ENCODE data around the gene PRKN.

Gene PRKN

GRCh38 chr6:162092816-162093502 is 634.6 kb downstream of the PRKN start:
- DNase-seq, result no peak

GRCh38 chr6:162090734-162091133 is 636.8 kb downstream of the PRKN start:
- no peak for DNase-seq

DNA sequence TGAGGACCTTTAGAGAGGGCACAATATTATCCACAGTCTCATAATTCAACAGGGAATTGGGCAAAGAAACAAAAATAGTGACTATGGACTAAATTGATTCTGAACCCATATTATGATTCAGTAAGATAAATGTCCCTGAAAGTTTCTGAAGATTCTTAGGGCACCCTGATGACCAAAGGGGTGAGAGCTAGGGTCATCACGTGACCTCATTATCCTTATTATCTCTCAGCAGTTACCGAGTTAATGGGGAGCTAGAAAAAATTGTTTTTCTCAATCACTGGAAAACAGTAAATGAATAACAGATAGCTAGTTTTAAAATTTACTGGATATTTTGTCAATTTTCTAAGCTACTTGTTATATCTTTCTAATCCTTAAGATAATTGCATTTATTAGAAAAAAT is 639.5 kb downstream of the PRKN start:
- no peak for DNase-seq

DNA sequence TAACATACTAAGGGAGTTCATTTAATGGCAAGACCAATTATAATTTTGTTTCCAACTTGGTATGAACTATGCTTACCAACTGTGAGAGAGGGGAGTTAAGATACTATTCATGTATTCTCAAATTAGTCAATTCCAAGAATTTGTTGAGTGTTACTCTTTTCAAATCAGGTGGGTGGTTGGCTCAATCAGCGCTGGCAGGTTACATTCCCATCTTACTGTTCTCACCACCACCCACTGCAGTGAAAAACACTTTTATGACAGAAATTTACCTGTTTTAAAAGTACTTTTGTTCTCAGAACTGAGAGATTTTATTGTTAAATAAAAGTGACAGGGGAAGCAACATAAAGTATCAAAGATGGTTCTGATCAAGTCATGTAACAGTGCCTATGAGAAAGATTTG is 642.0 kb downstream of the PRKN start:
- no peak for DNase-seq

- DNase-seq, result no peak
Measured at GRCh38 chr6:162082520-162082919, 645.0 kb downstream of the PRKN start.

- DNase-seq, result no peak
Measured at GRCh38 chr6:162078667-162079066, 648.9 kb downstream of the PRKN start.

- no peak for DNase-seq
Measured at GRCh38 chr6:162078126-162078525, 649.4 kb downstream of the PRKN start.

DNA sequence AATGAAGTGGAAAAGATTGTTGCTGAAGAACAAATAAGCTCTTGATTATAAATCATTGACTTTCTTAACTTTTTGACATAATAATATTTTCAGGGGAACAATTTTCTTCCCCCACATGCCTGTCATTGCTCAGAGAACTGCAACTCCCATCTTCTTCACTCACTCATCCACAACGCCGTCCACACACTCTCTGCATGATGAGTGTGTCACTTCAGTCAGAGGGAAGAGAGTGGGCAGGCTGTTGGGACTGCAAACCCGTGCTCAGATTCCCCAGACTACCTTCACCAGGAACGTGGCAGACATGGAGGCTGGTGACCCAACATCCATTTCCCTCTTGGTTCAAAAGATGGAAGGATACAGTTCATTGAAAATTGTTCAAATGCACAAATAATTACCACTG is 650.8 kb downstream of the PRKN start:
- DNase-seq, result no peak

DNA sequence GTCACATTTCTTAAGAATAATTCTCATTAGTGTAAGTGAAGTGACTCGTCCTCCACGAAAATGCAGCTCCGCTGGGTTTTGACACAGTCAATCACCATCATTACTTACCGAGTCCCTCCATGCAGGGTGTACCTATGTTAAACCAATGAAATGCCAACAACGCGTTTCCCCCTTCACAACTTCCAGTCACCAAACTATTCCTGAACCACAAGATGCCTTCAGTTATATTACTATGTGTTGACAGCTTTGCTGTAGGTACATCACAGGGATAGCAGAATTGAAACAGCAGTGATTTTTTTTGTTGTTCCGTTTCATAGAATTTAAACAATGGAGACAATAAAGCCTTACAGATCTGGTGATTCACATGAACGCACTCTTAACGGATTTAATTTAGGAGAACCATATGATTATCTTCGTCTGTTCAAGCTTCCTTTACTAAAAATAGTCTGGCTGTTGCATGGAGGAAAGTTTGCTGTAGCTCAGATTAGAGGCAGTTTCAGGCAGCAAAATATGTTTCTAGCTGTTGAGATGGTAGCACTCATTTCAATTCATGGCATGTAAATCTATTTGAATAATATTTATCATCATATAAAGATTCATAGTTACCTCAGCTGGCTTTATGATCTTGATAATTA is 652.8 kb downstream of the PRKN start:
- DNase-seq, result no peak

GRCh38 chr6:162070639-162071038 is 656.9 kb downstream of the PRKN start:
- DNase-seq, result no peak

DNA sequence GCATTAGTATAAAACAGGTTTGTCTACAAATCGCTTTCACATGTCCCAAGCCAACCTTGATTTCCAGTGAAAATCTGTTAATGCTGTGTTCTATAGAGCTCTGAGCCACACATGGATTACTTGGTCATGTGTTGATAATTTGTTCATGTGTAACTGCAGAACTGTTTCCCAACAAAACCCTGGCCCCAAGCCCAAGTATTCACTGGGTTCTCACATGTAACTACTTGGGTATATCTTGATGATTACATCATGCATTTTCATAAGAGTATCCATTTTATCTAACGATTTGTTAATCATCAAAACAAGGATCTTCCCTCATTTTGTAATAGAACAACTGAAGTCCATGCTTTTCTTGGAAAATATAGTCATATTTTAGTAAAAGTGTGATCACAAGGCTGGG is 657.6 kb downstream of the PRKN start:
- DNase-seq, result no peak

DNA sequence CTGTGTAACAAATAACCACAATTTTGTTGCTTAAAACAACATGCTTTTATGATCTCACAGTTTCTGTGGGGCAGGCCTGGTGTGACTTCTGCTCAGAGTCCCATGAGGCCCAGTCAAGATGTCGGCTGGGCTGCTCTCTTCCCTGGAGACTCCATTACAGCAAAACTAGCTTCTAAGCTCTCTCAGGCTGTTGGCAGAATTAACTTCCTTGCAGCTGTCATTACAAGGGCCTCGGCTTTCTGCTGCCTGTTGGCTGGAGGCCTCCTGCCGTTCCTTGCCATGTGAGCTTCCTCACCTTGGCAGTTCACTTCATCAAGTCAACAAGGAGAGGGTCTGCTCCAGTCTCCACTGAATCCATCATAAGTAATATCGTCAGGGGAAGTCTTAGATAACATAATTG is 659.2 kb downstream of the PRKN start:
- no peak for DNase-seq

GRCh38 chr6:162063666-162064065 is 663.9 kb downstream of the PRKN start:
- DNase-seq, result no peak

DNA sequence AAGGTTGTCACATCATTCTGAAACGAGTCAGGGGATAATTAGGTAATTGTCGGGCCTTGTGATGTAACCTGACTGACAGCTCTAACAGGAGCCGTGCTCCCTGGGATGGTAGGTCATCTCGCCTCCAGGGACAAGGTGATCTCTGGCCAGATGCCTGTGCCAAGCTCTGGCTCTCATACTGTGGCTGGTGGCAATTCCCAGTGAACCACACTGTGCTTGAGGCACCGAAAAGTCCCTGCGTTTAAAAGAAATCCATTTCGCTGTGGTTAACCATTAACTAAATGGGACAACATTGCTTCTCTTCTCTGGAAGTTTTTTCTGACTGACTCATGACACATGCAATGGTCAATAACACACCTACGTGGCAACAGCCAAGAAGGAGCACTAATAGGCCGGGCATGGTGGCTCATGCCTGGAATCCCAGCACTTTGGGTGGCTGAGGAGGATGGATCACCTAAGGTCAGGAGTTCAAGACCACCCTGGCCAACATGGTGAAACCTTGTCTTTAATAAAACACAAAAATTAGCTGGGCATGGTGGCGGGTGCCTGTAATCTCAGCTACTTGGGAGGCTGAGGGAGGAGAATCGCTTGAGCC is 669.2 kb downstream of the PRKN start:
- no peak for DNase-seq

GRCh38 chr6:162056745-162057144 is 670.8 kb downstream of the PRKN start:
- no peak for DNase-seq

DNA sequence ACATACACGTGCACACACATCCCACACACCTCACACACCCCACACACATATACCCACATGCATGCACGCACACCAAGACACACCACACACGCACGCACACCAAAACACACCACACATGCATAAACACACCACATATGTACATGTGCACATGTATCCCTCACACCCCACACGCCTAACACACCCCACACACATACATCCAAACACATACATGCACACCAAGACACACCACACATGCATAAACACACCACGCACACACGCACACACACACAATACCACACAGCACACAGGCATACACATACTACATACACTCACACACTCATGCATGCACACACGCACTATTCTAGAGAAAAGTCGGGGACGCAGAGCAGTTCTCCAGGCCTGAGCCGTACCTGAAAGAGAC is 671.5 kb downstream of the PRKN start:
- DNase-seq, result no peak

DNA sequence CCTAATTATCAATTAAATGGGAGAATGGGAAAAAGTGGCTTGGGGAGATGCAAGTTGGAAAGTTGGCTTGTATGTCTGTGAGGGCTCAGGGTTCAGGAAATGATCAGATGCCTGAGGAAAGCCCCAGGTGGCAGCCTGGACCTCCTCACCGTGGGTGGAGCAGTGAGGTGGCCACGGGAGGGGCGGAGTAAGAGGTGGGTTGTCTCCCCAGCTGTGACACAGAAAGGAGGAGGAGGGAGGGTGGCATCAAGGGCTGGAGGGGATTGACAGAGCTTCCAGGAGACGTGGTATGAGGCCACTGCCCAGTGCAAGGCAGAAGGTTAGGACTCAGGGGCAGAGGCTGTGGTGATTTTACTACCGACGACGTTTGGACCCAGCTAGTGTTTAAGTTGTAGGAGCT is 672.2 kb downstream of the PRKN start:
- no peak for DNase-seq

GRCh38 chr6:162053084-162053483 is 674.5 kb downstream of the PRKN start:
- no peak for DNase-seq

DNA sequence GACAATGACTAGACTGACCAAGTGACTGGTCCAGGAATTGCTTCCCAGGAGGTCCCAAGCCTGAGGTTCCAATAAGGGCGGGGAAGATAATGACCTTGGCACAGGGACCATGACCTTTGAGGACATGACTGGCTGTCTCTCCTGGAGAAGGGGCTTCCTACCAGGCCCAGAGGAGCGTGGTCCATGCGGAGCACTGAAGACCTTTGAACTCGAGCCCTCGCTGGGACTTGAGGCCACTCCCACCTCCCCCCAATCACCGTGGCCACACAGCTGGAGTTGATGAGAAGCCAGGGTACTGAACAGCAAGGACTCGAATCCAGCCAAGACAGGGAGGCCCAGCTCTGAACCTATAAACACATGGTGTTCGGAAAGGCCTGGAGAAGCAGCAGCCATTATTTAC is 677.0 kb downstream of the PRKN start:
- no peak for DNase-seq

DNA sequence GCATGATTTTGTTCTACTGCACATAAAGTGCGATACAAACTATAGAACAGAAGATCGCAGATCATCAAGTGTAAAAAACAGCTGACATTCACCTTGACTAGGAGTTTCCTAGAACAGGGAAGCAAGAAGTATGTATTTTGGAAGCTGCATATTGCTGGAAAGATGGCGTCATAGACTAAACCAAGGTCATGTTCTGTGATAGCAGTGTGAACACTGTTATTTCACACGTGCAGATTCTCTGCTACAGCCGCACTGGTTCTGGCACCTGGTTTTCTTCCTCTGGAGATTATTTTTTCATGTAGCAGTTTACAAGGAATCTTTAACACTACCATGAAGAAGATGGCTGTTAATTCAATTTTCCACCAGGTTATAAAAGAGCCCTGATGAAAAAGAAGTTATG is 681.2 kb downstream of the PRKN start:
- no peak for DNase-seq

- no peak for DNase-seq
Measured at GRCh38 chr6:162032620-162033019, 694.9 kb downstream of the PRKN start.

DNA sequence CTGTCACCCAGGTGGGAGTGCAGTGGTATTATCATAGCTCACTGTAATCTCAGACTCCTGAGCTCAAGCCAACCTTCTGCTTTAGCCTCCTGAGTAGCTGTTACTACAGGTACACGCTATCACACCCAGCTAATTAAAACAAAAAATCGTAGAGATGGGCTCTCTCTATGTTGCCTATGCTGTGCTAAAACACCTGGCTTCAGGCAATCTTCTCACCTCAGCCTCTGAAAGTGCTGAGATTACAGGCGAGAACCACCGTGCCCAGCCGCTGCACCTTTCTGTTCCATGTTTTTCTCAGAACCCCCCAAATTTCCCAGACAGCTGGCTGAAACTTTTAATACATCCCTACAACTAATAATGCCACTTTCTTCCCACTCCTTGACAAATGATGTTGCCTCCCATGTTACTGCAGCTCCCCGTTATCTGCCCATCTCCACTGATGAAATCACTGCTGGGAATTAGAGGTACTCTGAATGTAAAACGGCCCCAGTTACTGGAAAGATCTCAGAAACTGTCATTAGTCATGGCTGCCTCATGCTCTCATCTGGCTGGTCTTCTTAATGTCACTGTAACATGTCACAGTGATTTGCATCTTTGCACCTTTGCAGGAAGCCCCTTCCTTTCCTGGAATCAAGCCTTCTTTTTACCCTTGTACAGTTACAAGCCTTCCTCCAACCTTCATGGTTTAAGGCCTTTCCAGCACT is 697.5 kb downstream of the PRKN start:
- DNase-seq, result no peak

DNA sequence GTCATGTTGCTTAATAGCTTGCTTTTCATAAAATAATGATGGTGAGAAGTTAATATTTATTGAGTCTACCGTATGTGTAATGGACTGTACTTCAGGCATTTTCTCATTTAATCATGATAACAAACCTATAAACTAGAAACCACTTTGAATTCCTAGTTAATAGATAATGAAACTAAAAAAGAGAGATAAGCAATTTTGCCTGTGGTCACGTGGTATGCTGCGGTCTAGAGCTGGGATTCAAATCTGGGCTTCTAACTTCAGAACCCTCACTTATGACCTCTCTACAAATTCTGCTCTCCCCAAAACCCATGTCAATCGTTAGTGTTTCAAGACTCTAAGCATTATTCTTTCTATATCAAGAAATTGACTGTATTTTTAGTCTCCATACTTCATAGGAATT is 700.7 kb downstream of the PRKN start:
- no peak for DNase-seq

- no peak for DNase-seq
Measured at GRCh38 chr6:162026031-162026430, 701.5 kb downstream of the PRKN start.
